Rectal smooth muscle tissue (tissue), 1 donor: ENCODE measurements around the gene ASIC5.

Experiments
- H3K27ac ChIP-seq: one replicate; pipeline ENCODE4 v1.7.0; 2013; ENCODE audit warnings: low read depth, low read length, inconsistent platforms
- H3K27me3 ChIP-seq: one replicate; pipeline ENCODE4 v1.7.0; 2013; ENCODE audit warnings: low read length; ENCODE audit not compliant: control insufficient read depth, insufficient read depth
- H3K36me3 ChIP-seq: one replicate; pipeline ENCODE4 v1.7.0; 2013; ENCODE audit warnings: low read length; ENCODE audit not compliant: control insufficient read depth, insufficient read depth
- H3K4me1 ChIP-seq: one replicate; pipeline ENCODE4 v1.7.0; 2013; ENCODE audit warnings: low read length; ENCODE audit not compliant: control insufficient read depth, insufficient read depth
- H3K4me3 ChIP-seq: one replicate; pipeline ENCODE4 v1.7.0; 2013; ENCODE audit warnings: low read length
- H3K9ac ChIP-seq: one replicate; pipeline ENCODE4 v1.7.0; 2013; ENCODE audit warnings: low read length

The ASIC5 gene

DNA sequence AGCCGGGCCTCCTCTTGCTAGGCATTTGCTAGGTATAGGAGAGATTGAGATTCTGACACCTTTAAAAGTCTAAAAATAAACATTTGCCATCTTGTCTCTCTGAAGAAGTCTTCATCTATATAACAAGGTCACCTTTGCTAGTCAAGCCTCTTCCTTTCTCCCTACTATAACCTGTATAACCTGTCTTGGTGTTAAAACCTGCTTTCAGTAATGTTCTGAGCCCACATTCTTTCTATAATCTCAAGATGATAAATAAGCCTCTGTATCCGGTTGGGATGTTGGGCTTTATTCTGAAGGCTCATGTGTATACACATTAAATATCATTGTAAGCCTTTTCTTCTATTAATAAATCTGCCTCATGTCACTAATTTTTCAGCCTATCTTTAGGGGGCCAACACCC lies 10.2 kb downstream of the ASIC5 start:
- Histone ChIP-seq H3K4me1 (no peaks in the 10 kb centered on the region), H3K4me3 (no peak overlapping the region), H3K9ac (no peak overlapping the region), H3K36me3 (no peaks in the 10 kb centered on the region), H3K27ac (no peak overlapping the region), H3K27me3 (no peaks in the 10 kb centered on the region)

GRCh38 chr4:155854582-155855226 lies 11.4 kb downstream of the ASIC5 start:
- Histone ChIP-seq H3K36me3 (no peaks in the 10 kb centered on the region), H3K4me1 (no peaks in the 10 kb centered on the region), H3K27me3 (no peaks in the 10 kb centered on the region), H3K9ac (no peak overlapping the region), H3K27ac (no peak overlapping the region), H3K4me3 (no peak overlapping the region)

DNA sequence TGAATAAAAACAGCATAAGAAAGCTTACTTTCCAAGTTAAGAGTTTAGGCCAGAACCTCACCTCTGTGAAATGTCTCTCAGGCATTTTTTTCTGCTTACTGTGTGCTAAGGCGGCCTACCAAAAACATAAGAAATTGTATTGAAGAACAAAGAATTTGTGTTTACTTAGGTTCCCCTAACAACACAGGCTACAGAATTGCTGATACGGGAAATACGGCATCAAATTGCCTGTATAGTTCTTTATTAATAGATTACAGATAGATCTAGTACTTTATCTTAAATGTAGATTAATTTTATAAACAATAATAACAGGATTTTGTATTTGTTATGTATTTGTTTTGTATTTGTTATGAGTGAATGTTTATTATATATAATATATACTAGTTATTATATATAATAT lies 12.9 kb downstream of the ASIC5 start:
- no peak overlapping the region for H3K4me3 ChIP-seq
- H3K27ac ChIP-seq: no peak overlapping the region
- H3K36me3 ChIP-seq: no peaks in the 10 kb centered on the region
- no peaks in the 10 kb centered on the region for H3K4me1 ChIP-seq
- H3K27me3 ChIP-seq: no peaks in the 10 kb centered on the region
- no peak overlapping the region for H3K9ac ChIP-seq

GRCh38 chr4:155849042-155849441 lies 17.0 kb downstream of the ASIC5 start:
- no peaks in the 10 kb centered on the region for H3K36me3 ChIP-seq

GRCh38 chr4:155846929-155847328 lies 19.1 kb downstream of the ASIC5 start:
- no peaks in the 10 kb centered on the region for H3K36me3 ChIP-seq
- no peaks in the 10 kb centered on the region for H3K4me1 ChIP-seq
- H3K4me3 ChIP-seq: no peak overlapping the region
- no peak overlapping the region for H3K9ac ChIP-seq
- no peak overlapping the region for H3K27ac ChIP-seq
- H3K27me3 ChIP-seq: no peaks in the 10 kb centered on the region

More at GRCh38 chr4:155849042-155849441, 17.0 kb downstream of the ASIC5 start:
- no peaks in the 10 kb centered on the region for H3K27me3 ChIP-seq
- no peak overlapping the region for H3K9ac ChIP-seq
- no peak overlapping the region for H3K27ac ChIP-seq
- H3K4me3 ChIP-seq: no peak overlapping the region
- no peaks in the 10 kb centered on the region for H3K4me1 ChIP-seq

- H3K9ac ChIP-seq: no peak overlapping the region
- no peak overlapping the region for H3K27ac ChIP-seq
- H3K4me3 ChIP-seq: no peak overlapping the region
Measured at GRCh38 chr4:155842080-155842479, 24.0 kb downstream of the ASIC5 start.

DNA sequence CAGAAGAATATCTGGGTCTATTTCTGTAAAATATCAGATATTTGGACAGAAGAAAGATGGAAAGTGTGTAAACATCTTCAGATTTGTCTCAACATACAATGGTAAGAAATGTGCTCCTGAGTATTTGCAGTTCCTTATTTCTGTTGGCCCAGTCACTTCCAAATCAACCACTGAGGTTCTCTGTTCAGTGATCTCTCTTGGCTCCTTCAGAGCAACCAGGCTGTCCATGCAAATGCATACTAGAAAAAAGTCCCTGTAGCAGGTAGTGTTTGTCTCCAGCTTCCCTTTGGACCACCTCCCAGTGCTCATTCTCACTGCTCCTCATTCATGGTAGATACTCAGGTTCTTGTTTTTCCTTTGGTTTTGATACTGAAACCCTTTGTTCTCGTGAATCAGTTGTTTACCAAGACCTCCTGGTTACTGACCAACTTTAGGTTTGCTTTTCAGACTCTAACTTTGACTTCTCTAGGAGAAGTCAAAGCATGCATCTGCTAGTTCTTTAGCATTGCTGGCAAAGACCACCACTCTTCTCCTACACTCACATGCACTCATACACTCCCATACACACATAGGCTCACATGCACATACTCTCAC lies 28.8 kb downstream of the ASIC5 start:
- no peaks in the 10 kb centered on the region for H3K36me3 ChIP-seq
- H3K4me1 ChIP-seq: no peaks in the 10 kb centered on the region
- no peak overlapping the region for H3K4me3 ChIP-seq
- H3K27me3 ChIP-seq: no peaks in the 10 kb centered on the region
- H3K27ac ChIP-seq: no peak overlapping the region
- H3K9ac ChIP-seq: no peak overlapping the region

More at GRCh38 chr4:155842080-155842479, 24.0 kb downstream of the ASIC5 start:
- Histone ChIP-seq H3K27me3 (no peaks in the 10 kb centered on the region), H3K4me1 (no peaks in the 10 kb centered on the region), H3K36me3 (no peaks in the 10 kb centered on the region)

DNA sequence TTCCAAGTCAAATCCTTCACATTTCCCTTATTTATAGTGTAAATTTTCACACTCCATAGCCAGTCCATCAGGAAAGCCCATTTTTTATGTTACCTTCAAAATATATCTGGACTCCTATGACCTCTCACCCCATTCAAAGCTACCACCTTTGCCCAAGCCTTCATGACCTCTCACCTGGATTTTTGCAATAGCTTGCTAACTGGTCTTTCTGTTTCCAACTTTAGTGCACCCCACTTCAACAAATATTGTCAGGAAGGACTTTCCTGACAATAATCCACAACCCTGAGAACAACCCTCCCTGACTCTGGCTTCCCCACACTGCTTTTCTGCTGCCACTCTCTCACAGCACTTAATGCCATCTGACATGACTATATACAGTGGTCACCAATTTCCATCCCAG lies 33.4 kb downstream of the ASIC5 start:
- Histone ChIP-seq H3K27me3 (no peaks in the 10 kb centered on the region), H3K36me3 (no peaks in the 10 kb centered on the region), H3K4me1 (no peaks in the 10 kb centered on the region), H3K4me3 (no peak overlapping the region), H3K9ac (no peak overlapping the region), H3K27ac (no peak overlapping the region)

- Histone ChIP-seq H3K27ac (no peak overlapping the region), H3K4me1 (no peaks in the 10 kb centered on the region), H3K27me3 (no peaks in the 10 kb centered on the region), H3K36me3 (no peaks in the 10 kb centered on the region), H3K4me3 (no peak overlapping the region), H3K9ac (no peak overlapping the region)
Measured at GRCh38 chr4:155828628-155829027, 37.4 kb downstream of the ASIC5 start.

DNA sequence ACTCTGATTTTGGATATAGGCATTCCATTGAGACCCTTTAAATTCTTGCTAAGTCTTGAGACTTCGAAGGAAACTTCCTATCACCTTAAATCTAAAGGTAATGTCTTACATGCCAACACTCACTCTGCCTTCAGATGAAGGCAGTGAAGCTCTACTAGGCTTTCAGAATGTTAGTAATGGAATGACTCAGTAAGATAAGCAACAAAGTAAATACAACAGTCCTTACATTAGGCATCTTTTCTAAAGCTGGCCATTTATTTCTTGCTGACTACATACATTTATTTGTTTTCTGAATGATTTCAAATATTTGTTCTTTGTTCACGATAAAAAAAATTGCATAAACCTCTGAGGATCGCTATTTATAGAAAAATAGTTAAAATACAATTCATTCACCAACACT lies 43.5 kb downstream of the ASIC5 start:
- Histone ChIP-seq H3K36me3 (no peaks in the 10 kb centered on the region), H3K27ac (no peak overlapping the region)

DNA sequence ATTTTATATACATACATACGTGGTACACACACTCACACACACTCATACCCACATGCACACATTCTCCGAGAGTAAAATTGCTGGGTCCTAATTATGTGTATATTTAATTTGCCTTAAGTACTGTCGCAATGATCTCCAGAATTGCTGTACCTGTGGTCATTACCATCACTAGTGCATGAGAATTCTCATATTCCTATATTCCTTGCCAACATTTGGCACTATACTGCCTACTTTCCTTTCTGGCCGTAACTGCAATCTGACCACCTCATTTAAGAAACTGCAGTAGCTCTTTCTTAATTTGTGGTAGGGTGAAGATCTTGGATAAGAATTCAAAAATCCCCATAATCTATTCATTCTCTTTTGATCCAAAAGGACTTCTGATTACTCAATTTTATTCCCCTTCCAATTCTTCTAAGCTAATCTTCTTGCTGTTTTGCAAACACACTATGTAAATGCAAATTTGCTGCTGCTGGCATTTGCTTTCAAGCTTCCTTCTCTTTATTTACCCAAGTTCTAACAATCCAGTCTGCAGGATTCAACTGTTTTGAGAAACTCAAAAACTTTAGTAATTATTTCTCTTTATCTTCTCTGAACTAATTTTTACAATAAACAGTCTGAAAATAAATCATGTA lies 45.1 kb downstream of the ASIC5 start:
- Histone ChIP-seq H3K27ac (no peak overlapping the region), H3K4me1 (no peaks in the 10 kb centered on the region), H3K27me3 (no peaks in the 10 kb centered on the region), H3K36me3 (no peaks in the 10 kb centered on the region), H3K9ac (no peak overlapping the region), H3K4me3 (no peak overlapping the region)

More for the DNA sequence above, 43.5 kb downstream of the ASIC5 start:
- H3K27me3 ChIP-seq: no peaks in the 10 kb centered on the region
- no peak overlapping the region for H3K9ac ChIP-seq
- H3K4me3 ChIP-seq: no peak overlapping the region
- H3K4me1 ChIP-seq: no peaks in the 10 kb centered on the region

DNA sequence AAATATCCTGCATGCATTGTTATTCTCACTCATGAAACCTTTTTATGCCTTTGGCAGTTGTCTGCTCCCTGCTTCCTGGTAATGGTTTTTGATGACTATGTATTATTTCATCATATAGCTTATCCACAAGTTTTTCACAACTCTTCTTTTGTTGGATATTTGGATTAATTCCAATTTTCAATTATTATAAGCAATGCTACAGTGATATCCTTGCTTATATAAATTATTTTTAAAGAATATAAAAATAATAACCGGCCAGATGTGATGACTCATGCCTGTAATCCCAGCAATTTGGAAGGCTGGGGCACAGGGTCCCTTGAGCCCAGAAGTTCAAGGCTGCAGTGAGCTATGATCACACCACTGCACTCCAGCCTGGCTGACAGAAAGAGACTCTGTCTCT lies 47.0 kb downstream of the ASIC5 start:
- H3K4me1 ChIP-seq: no peaks in the 10 kb centered on the region
- H3K27ac ChIP-seq: no peak overlapping the region
- no peak overlapping the region for H3K4me3 ChIP-seq
- no peaks in the 10 kb centered on the region for H3K27me3 ChIP-seq
- H3K9ac ChIP-seq: no peak overlapping the region
- H3K36me3 ChIP-seq: no peaks in the 10 kb centered on the region

- H3K27ac ChIP-seq: no peak overlapping the region
- no peak overlapping the region for H3K4me3 ChIP-seq
- H3K9ac ChIP-seq: no peak overlapping the region
- no peaks in the 10 kb centered on the region for H3K27me3 ChIP-seq
- no peaks in the 10 kb centered on the region for H3K36me3 ChIP-seq
- no peaks in the 10 kb centered on the region for H3K4me1 ChIP-seq
Measured at GRCh38 chr4:155818639-155819038, 47.4 kb downstream of the ASIC5 start.
